SU-DHL-6 (cell line): ENCODE measurements around the gene CAPN14.
"Not testable (repeated sequence)": the region's sequence is repeated elsewhere in the genome, so short reads cannot be mapped to it uniquely, and the experiment has no call there.

Experiments
- H2AFZ ChIP-seq: fragments of 200-600 bp; sonication (generic); 2 replicates; pipeline ENCODE4 v1.6.1; 2014; ENCODE audit warnings: low read depth, mild to moderate bottlenecking, moderate library complexity, mixed read lengths, antibody characterized with exemption, low read length; ENCODE audit not compliant: severe bottlenecking
- H3F3A ChIP-seq: fragments of 200-600 bp; shearing (Covaris generic); 2 replicates; pipeline ENCODE4 v1.6.0; 2016; ENCODE audit warnings: antibody characterized with exemption, mild to moderate bottlenecking; ENCODE audit not compliant: insufficient read depth
- H3K27ac ChIP-seq: fragments of 200-600 bp; sonication (generic); 2 replicates; pipeline ENCODE4 v1.5.1; 2016; ENCODE audit warnings: low read depth, mild to moderate bottlenecking, low read length, moderate library complexity, mixed read lengths
- H3K27me3 ChIP-seq: fragments of 200-600 bp; sonication (generic), shearing (Covaris generic); 2 replicates; pipeline ENCODE4 v1.6.0; 2014; ENCODE audit warnings: mild to moderate bottlenecking, low read length
- H3K36me3 ChIP-seq: fragments of 200-600 bp; sonication (generic); 2 replicates; pipeline ENCODE4 v1.6.1; 2014; ENCODE audit warnings: mild to moderate bottlenecking, low read length, mixed read lengths
- H3K4me2 ChIP-seq: fragments of 300-600, 200-600 bp; shearing (Covaris generic), sonication (generic); 2 replicates; pipeline ENCODE4 v1.6.0; 2014; ENCODE audit warnings: low read length, low read depth, mild to moderate bottlenecking; ENCODE audit not compliant: poor library complexity, severe bottlenecking
- H3K4me3 ChIP-seq: fragments of 200-600 bp; sonication (generic); 2 replicates; pipeline ENCODE4 v1.5.1; 2014; ENCODE audit warnings: antibody characterized with exemption, low read length, mild to moderate bottlenecking, mixed read lengths; ENCODE audit not compliant: insufficient read depth, poor library complexity, severe bottlenecking
- H3K79me2 ChIP-seq: fragments of 200-600 bp; sonication (generic); 2 replicates; pipeline ENCODE4 v1.6.1; 2014; ENCODE audit warnings: mild to moderate bottlenecking, low read length, moderate library complexity; ENCODE audit not compliant: insufficient read depth
- H3K9ac ChIP-seq: fragments of 200-600 bp; sonication (generic); 2 replicates; pipeline ENCODE4 v1.7.0; 2014; ENCODE audit warnings: mild to moderate bottlenecking, low read length
- H3K9me2 ChIP-seq: fragments of 200-600 bp; sonication (generic); replicated peaks from 2 replicates; pipeline ENCODE4 v1.6.1; 2014; ENCODE audit warnings: low read length; ENCODE audit not compliant: insufficient read depth
- H3K9me3 ChIP-seq: fragments of 200-600 bp; sonication (generic); 2 replicates; pipeline ENCODE4 v1.6.1; 2014; ENCODE audit warnings: low read length, mixed read lengths; ENCODE audit not compliant: insufficient read depth
- H4K20me1 ChIP-seq: fragments of 200-600 bp; sonication (generic); 2 replicates; pipeline ENCODE4 v1.6.1; 2014; ENCODE audit warnings: low read depth, mild to moderate bottlenecking, antibody characterized with exemption, low read length, moderate library complexity, mixed read lengths
- CTCF ChIP-seq: fragments of 200-600 bp; sonication (generic); IDR thresholded peaks from one replicate; pipeline ENCODE4 v1.5.1; 2017; ENCODE audit warnings: antibody characterized with exemption, mild to moderate bottlenecking, low read length, moderate library complexity; ENCODE audit not compliant: insufficient read depth, poor library complexity, severe bottlenecking
- EZH2phosphoT487 ChIP-seq: fragments of 200-600 bp; sonication (generic), shearing (Covaris generic); conservative IDR thresholded peaks from 2 replicates; pipeline ENCODE4 v1.6.1; 2018; ENCODE audit warnings: mild to moderate bottlenecking, antibody characterized with exemption, low read length, moderate library complexity, mixed read lengths

Gene CAPN14

GRCh38 chr2:31188131-31188530 lies 29.2 kb downstream of the CAPN14 start:
- H3K9me2 ChIP-seq = no peaks in the 10 kb centered on the region
- H3K27ac ChIP-seq = no peak overlapping the region
- no peak overlapping the region for H3K4me2 ChIP-seq
- no peak overlapping the region for H3K4me3 ChIP-seq
- H4K20me1 ChIP-seq = no peaks in the 10 kb centered on the region
- H3K9me3 ChIP-seq = 0 out of 2 replicates have a peak, but pooled peaks cover 3% of the 10 kb centered on the region
- no peak overlapping the region for H3K9ac ChIP-seq
- H3K36me3 ChIP-seq = no peaks in the 10 kb centered on the region
- no peak overlapping the region for H2AFZ ChIP-seq
- H3F3A ChIP-seq = no peaks in the 10 kb centered on the region
- no peaks in the 10 kb centered on the region for H3K79me2 ChIP-seq
- TF ChIP-seq EZH2phosphoT487 (no peak), CTCF (no peak)
- no peaks in the 10 kb centered on the region for H3K27me3 ChIP-seq

GRCh38 chr2:31187166-31187565 lies 30.1 kb downstream of the CAPN14 start:
- Histone ChIP-seq H2AFZ (no peak overlapping the region), H3K27ac (no peak overlapping the region), H3K9me3 (0 out of 2 replicates have a peak, but pooled peaks cover 3% of the 10 kb centered on the region), H3K9me2 (no peaks in the 10 kb centered on the region), H3K9ac (no peak overlapping the region), H3K79me2 (no peaks in the 10 kb centered on the region), H4K20me1 (no peaks in the 10 kb centered on the region), H3K4me3 (no peak overlapping the region), H3K4me2 (no peak overlapping the region), H3K36me3 (no peaks in the 10 kb centered on the region), H3F3A (no peaks in the 10 kb centered on the region), H3K27me3 (no peaks in the 10 kb centered on the region)
- TF ChIP-seq EZH2phosphoT487 (no peak), CTCF (no peak)

GRCh38 chr2:31183973-31184372 lies 33.3 kb downstream of the CAPN14 start:
- H3K4me3 ChIP-seq, H3K36me3 ChIP-seq, H3K9ac ChIP-seq, H3K4me2 ChIP-seq, H3K27me3 ChIP-seq, H4K20me1 ChIP-seq, H2AFZ ChIP-seq, H3F3A ChIP-seq, H3K27ac ChIP-seq, H3K9me2 ChIP-seq, H3K79me2 ChIP-seq, H3K9me3 ChIP-seq: not testable (repeated sequence)

- TF ChIP-seq CTCF (no peak), EZH2phosphoT487 (no peak)
These were observed 40.6 kb downstream of the CAPN14 start for GRCh38 chr2:31176742-31177141.

More at GRCh38 chr2:31176742-31177141, 40.6 kb downstream of the CAPN14 start:
- Histone ChIP-seq H3K27me3 (no peaks in the 10 kb centered on the region), H3K4me3 (no peak overlapping the region), H3K9me2 (no peaks in the 10 kb centered on the region), H4K20me1 (no peaks in the 10 kb centered on the region), H3K9ac (no peak overlapping the region), H3K27ac (no peak overlapping the region), H2AFZ (no peak overlapping the region), H3K9me3 (no peaks in the 10 kb centered on the region), H3K4me2 (no peak overlapping the region), H3K79me2 (no peaks in the 10 kb centered on the region), H3K36me3 (no peaks in the 10 kb centered on the region), H3F3A (no peaks in the 10 kb centered on the region)
